ENCODE results near the gene GLB1L2. TPM values are rescaled to one million over a fixed set of nuclear protein-coding genes. Genes with fewer than 3 reads are reported as not detected.
A peak's percentile ranks its signal among the peaks of the same experiment; 100 is the strongest.

The GLB1L2 gene
- total RNA-seq, 5 donors from 2014 or later (not counting 1 experiment from before 2014, with no cell fraction given), result 1.4 to 3.6 (median 2.3) TPM

DNA sequence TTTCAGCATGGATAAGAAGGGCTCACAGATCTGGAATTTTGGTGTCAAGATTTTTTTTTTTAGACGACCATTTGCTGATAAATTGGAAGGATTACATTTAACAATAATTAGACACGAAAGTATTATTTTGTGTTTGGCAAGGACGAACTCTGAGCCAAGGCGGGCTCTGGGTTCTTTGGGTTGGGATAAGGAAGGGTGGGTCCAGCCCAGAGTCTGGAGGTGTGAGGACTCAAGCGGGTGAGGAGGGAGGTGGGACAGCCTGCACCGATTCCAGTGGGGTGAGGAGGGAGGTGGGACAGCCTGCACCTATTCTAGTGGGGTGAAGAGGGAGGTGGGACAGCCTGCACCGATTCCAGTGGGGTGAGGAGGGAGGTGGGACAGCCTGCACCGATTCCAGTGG, 76.1 kb downstream of the GLB1L2 start:
- H3K27me3 Mint-ChIP-seq, result peaks cover 49 to 60% of the 10 kb centered on the region in 2 donors
- H3K4me3 Mint-ChIP-seq, result no peak overlapping the region
- WGBS (ENCODE audit: insufficient coverage), result 70% methylated on average over 4 of the region's 8 CpGs

DNA sequence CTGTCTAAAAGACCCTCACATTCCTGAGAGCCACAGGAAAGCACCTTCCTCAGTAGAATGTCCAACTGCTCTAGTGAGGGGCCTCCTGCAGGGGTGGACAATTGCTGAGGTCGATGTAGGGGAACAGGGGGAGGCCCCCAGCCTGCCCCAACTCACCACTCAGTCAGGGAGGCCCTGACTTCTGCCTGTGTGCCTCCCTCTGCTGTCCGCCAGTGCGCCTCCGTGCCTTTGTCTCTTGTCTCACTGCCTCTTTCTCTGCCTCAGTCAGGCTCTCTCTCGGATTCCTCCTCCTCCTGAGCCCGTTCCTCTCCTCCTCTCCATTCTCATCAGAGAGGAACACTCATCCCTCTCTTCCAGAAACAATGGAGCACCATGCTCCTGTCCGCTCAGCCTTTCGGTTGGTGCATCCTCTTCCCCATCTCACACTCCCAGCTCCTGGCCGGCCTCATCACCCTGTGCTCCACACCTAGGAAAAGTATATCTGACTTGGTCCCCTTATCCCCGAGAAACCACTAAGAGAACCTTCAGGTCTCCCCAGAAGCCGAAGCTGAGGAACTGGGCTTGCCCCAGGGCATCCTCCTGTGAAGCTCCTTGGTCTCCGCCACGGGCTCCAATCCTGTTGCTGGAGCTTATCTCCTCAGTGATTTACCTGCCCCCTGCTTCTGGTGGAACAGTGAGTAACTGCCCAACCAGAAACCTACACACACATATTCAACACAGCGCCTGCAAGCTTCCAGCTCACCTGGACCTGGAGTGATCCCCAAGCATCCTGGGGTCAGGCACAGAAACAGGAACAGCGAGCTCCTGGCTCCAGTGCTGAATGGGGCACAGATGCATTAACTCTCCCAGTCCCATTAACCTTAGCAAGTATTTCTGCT, 78.0 kb downstream of the GLB1L2 start:
- Histone ChIP-seq H3K27ac (ENCODE audit: low read length) (no peak overlapping the region), H3K4me1 (ENCODE audit: control insufficient read depth in 1 of 2, extremely low read depth in 1 of 2, insufficient read depth in 2 of 2, low read length in 2 of 2) (peaks cover 0 to 50% of the 10 kb centered on the region in 2 experiments), H3K27me3 (replicated peaks in 1 of 2; ENCODE audit: control insufficient read depth in 2 of 2, extremely low read depth in 1 of 2, insufficient read depth in 2 of 2, low read length in 1 of 2) (peaks cover 18 to 80% of the 10 kb centered on the region in 2 experiments), H3K36me3 (ENCODE audit: control insufficient read depth in 2 of 2, extremely low read depth in 1 of 2, insufficient read depth in 1 of 2, low read length in 1 of 2) (no peaks in the 10 kb centered on the region), H3K4me3 (ENCODE audit: control insufficient read depth in 1 of 2, extremely low read depth in 1 of 2, low read length in 1 of 2) (no peak overlapping the region), H3K9me3 (no peaks in the 10 kb centered on the region)
- Mint-ChIP-seq H3K9me3 (no peaks in the 10 kb centered on the region), H3K27me3 (peaks cover 53 to 66% of the 10 kb centered on the region in 2 donors), H3K4me3 (peak overlapping the region in 1 of 3 donors; percentile 71), H3K4me1 (peaks cover 19 to 28% (median 25%) of the 10 kb centered on the region in 3 donors), H3K27ac (peak overlapping the region in 1 of 2 donors; percentile 17), H3K36me3 (no peaks in the 10 kb centered on the region)
- DNase-seq (no peak), ATAC-seq (replicated peaks in 1 of 4) (no peak)
- ChIA-PET POLR2A (no interaction called here), CTCF (no interaction called here)
- WGBS (ENCODE audit: insufficient coverage), result 81% methylated on average over 12 of the region's 15 CpGs

More for the DNA sequence above, 76.1 kb downstream of the GLB1L2 start:
- Histone ChIP-seq H3K9me3 (no peaks in the 10 kb centered on the region), H3K27ac (ENCODE audit: low read length) (no peak overlapping the region), H3K4me1 (ENCODE audit: control insufficient read depth in 1 of 2, extremely low read depth in 1 of 2, insufficient read depth in 2 of 2, low read length in 2 of 2) (peaks cover 0 to 44% of the 10 kb centered on the region in 2 experiments), H3K27me3 (replicated peaks in 1 of 2; ENCODE audit: control insufficient read depth in 2 of 2, extremely low read depth in 1 of 2, insufficient read depth in 2 of 2, low read length in 1 of 2) (peaks cover 13 to 70% of the 10 kb centered on the region in 2 experiments), H3K36me3 (ENCODE audit: control insufficient read depth in 2 of 2, extremely low read depth in 1 of 2, insufficient read depth in 1 of 2, low read length in 1 of 2) (no peaks in the 10 kb centered on the region), H3K4me3 (ENCODE audit: control insufficient read depth in 1 of 2, extremely low read depth in 1 of 2, low read length in 1 of 2) (no peak overlapping the region)
- DNase-seq, result no peak
- Mint-ChIP-seq H3K4me1 (peaks cover 13 to 21% (median 16%) of the 10 kb centered on the region in 3 donors), H3K9me3 (no peaks in the 10 kb centered on the region), H3K27ac (no peak overlapping the region), H3K36me3 (no peaks in the 10 kb centered on the region)
- CTCF ChIA-PET, result no interaction called here
- ATAC-seq (replicated peaks in 1 of 4), result no peak
- POLR2A ChIA-PET, result no interaction called here

DNA sequence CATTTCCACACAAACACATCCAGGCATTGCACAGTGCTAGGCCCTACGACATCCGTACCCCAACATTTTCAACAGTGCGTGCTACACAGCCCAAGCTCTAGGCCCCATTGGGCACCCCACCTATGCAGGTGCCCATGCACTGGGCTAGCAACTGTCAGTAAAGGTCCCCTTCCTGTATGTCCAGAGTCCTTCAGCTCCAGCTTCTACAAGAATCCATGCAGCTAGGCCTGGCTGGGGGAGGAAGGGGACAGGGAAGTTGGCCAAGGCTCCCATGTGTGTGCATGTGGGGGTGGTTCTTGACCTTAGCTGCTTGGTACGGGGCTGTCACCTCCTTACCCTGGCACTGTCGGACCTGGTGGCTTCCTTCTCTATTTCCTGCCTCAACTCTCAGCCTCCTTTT, 79.0 kb downstream of the GLB1L2 start:
- Mint-ChIP-seq H3K9me3 (no peaks in the 10 kb centered on the region), H3K36me3 (no peaks in the 10 kb centered on the region), H3K27ac (no peak overlapping the region), H3K4me3 (peak overlapping the region; percentile 57 to 71 (median 69)), H3K27me3 (peaks cover 55 to 69% of the 10 kb centered on the region in 2 donors), H3K4me1 (peaks cover 19 to 28% (median 25%) of the 10 kb centered on the region in 3 donors)
- WGBS (ENCODE audit: insufficient coverage), result 96% methylated on average over 3 of the region's 5 CpGs
- Histone ChIP-seq H3K4me3 (ENCODE audit: control insufficient read depth in 1 of 2, extremely low read depth in 1 of 2, low read length in 1 of 2) (peak overlapping the region; percentile 44 to 57), H3K27me3 (replicated peaks in 1 of 2; ENCODE audit: control insufficient read depth in 2 of 2, extremely low read depth in 1 of 2, insufficient read depth in 2 of 2, low read length in 1 of 2) (peaks cover 18 to 78% of the 10 kb centered on the region in 2 experiments), H3K27ac (ENCODE audit: low read length) (no peak overlapping the region), H3K36me3 (ENCODE audit: control insufficient read depth in 2 of 2, extremely low read depth in 1 of 2, insufficient read depth in 1 of 2, low read length in 1 of 2) (no peaks in the 10 kb centered on the region), H3K9me3 (no peaks in the 10 kb centered on the region), H3K4me1 (ENCODE audit: control insufficient read depth in 1 of 2, extremely low read depth in 1 of 2, insufficient read depth in 2 of 2, low read length in 2 of 2) (peaks cover 0 to 48% of the 10 kb centered on the region in 2 experiments)
- ChIA-PET CTCF (no interaction called here), POLR2A (no interaction called here)
- ATAC-seq (replicated peaks in 1 of 4), result no peak
- DNase-seq, result no peak

DNA sequence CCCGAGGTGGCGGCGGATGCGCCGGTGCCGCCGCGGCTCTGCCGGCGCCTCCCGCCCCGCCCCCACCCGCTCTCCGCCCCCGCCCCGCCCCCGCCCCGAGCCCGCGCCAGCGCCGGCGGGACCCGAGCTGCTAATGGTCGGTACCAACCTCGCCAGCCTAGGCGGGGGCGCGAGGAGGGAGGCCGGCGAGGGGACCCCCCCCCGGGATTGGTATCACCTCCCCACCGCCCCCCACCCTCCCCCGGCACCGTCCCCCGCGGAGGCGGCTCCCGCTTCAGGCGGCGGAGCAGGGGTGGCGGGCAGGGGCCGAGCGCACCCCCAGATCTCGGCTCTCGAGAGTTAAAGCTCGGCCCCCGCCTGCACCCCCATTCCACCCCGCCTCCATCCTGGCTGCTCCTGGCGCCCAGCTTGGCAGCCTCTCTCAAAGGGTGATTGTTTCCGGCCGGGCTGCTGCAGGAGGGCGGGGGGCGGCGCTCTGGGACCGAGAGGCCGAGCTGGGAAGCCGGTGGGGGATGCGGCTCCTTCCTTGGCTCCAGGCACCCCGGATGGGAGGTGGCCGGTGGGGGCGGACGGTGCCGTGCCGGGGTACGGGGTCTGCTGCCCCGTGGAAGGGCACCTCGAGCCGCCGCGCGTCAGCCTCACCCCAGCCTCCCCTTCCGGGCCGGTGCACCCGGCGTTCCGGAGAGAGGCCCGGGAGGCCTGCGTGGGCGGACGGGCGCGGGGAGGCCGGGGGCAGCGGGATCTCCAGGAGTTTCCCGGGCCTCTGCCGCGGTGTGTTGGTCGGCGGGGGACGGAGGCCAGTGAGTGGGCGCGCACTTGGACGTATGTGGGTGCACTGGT, 80.6 kb downstream of the GLB1L2 start, which contains the start of gene B3GAT1:
TSS of gene B3GAT1 (minus strand) at position 40 of the 840 bp plus-strand sequence. CDS start 24,583 bp downstream, outside the sequence.
- ATAC-seq (replicated peaks in 1 of 4) (peak; percentile 50 to 60 (median 54)), DNase-seq (peak in 11 of 35 experiments; percentile 3 to 38 (median 10))
- Mint-ChIP-seq H3K4me1 (peaks cover 19 to 25% (median 25%) of the 10 kb centered on the region in 3 donors), H3K4me3 (peak within 1 kb of the TSS; percentile 59 to 71 (median 69)), H3K27ac (no peak within 1 kb of the TSS), H3K36me3 (no peaks in the 10 kb centered on the region), H3K27me3 (peaks cover 60 to 69% of the 10 kb centered on the region in 2 donors), H3K9me3 (no peaks in the 10 kb centered on the region)
- Histone ChIP-seq H3K9me3 (no peaks in the 10 kb centered on the region), H3K4me1 (ENCODE audit: control insufficient read depth in 1 of 2, extremely low read depth in 1 of 2, insufficient read depth in 2 of 2, low read length in 2 of 2) (peaks cover 0 to 33% of the 10 kb centered on the region in 2 experiments), H3K27me3 (replicated peaks in 1 of 2; ENCODE audit: control insufficient read depth in 2 of 2, extremely low read depth in 1 of 2, insufficient read depth in 2 of 2, low read length in 1 of 2) (peaks cover 18 to 74% of the 10 kb centered on the region in 2 experiments), H3K36me3 (ENCODE audit: control insufficient read depth in 2 of 2, extremely low read depth in 1 of 2, insufficient read depth in 1 of 2, low read length in 1 of 2) (no peaks in the 10 kb centered on the region), H3K27ac (ENCODE audit: low read length) (no peak within 1 kb of the TSS), H3K4me3 (ENCODE audit: control insufficient read depth in 1 of 2, extremely low read depth in 1 of 2, low read length in 1 of 2) (peak within 1 kb of the TSS; percentile 48 to 57)
- CTCF ChIA-PET, result no interaction called here
- POLR2A ChIA-PET, result no interaction called here
- 2% methylated on average over 49 of the region's 94 CpGs for WGBS (ENCODE audit: insufficient coverage)

DNA sequence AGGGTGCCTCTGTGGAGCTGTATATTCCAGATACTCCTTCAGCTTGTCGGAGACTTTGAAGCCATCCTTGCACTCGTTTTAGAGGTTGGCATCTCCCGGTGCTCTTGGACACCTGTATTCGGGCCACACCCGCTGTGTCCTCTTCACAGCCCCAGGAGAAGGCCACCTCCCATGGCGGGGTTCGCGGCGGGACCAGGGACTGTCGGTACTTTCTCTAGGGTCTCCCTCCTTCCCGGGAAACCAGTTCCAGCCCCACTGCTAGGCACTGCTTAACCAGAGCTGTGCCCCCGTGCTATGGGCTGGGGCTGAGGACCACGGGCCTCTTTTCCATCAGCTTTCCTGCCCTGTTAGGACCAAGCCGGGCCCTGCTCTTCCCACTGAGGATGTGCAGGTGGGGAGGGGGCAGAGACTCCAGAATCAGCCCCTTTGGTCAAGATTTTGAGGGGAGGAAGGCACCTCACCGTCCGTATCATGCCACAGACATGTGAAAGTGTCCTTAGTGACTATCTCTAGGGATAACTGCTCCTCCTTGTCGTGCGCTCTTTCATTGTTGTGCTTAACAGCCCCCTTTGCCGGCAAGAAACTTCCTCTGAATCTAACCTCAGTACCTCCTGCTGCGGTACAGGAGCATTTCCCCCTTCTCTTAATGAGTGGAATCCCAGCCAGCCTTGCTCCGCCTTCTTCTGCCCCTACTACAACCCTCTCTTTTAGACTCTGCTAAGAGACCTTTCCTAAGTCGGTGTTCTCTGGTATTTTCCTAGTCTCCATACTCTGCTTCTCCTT, 81.4 kb downstream of the GLB1L2 start:
- DNase-seq (no peak), ATAC-seq (replicated peaks in 1 of 4) (peak in 2 of 4 experiments; percentile 9)
- WGBS (ENCODE audit: insufficient coverage), result 12% methylated on average over 10 of the region's 22 CpGs
- no peaks in the 10 kb centered on the region for H3K36me3 Mint-ChIP-seq
- POLR2A ChIA-PET, result no interaction called here
- peaks cover 19 to 25% (median 25%) of the 10 kb centered on the region in 3 donors for H3K4me1 Mint-ChIP-seq
- H3K9me3 Mint-ChIP-seq, result no peaks in the 10 kb centered on the region
- Histone ChIP-seq H3K27ac (ENCODE audit: low read length) (no peak overlapping the region), H3K36me3 (ENCODE audit: control insufficient read depth in 2 of 2, extremely low read depth in 1 of 2, insufficient read depth in 1 of 2, low read length in 1 of 2) (no peaks in the 10 kb centered on the region), H3K4me3 (ENCODE audit: control insufficient read depth in 1 of 2, extremely low read depth in 1 of 2, low read length in 1 of 2) (no peak overlapping the region), H3K4me1 (ENCODE audit: control insufficient read depth in 1 of 2, extremely low read depth in 1 of 2, insufficient read depth in 2 of 2, low read length in 2 of 2) (peaks cover 0 to 33% of the 10 kb centered on the region in 2 experiments), H3K27me3 (replicated peaks in 1 of 2; ENCODE audit: control insufficient read depth in 2 of 2, extremely low read depth in 1 of 2, insufficient read depth in 2 of 2, low read length in 1 of 2) (peaks cover 16 to 68% of the 10 kb centered on the region in 2 experiments), H3K9me3 (no peaks in the 10 kb centered on the region)
- peaks cover 58 to 64% of the 10 kb centered on the region in 2 donors for H3K27me3 Mint-ChIP-seq
- peak overlapping the region in 1 of 2 donors; percentile 2 for H3K27ac Mint-ChIP-seq
- H3K4me3 Mint-ChIP-seq, result peak overlapping the region; percentile 49 to 67 (median 59)
- CTCF ChIA-PET, result no interaction called here

All from T-cell (primary cell).